Neural progenitor cell (in vitro differentiated cells): ENCODE measurements around the gene PPAN.

Experiments used
- CTCF ChIP-seq: fragments of 200-600 bp; sonication (generic); IDR thresholded peaks from 2 replicates; pipeline ENCODE4 v1.5.1; 2017; ENCODE audit warnings: antibody characterized with exemption, mild to moderate bottlenecking
- EZH2 ChIP-seq: fragments of 200-600 bp; sonication (generic); IDR thresholded peaks from 2 replicates; pipeline ENCODE4 v1.6.1; 2017; ENCODE audit warnings: antibody characterized with exemption, mild to moderate bottlenecking, moderate library complexity
- EZH2phosphoT487 ChIP-seq: fragments of 200-600 bp; sonication (generic); IDR thresholded peaks from 2 replicates; pipeline ENCODE4 v1.6.1; 2017; ENCODE audit warnings: antibody characterized with exemption

- TF ChIP-seq EZH2 (no peak), CTCF (no peak), EZH2phosphoT487 (no peak)
Observed at GRCh38 chr19:10110972-10111317, 4.8 kb downstream of the PPAN start.
